PC-3 (cell line): ENCODE results near the gene FAM53B. TPM values are rescaled to one million over a fixed set of nuclear protein-coding genes. Genes with fewer than 3 reads are reported as not detected.

Source experiments
- ATAC-seq: fragments of 200-7000 bp; cut with Tn5 transposase; 2 replicates; pipeline ENCODE4 v1.9.1; 2020; ENCODE audit warnings: mild to moderate bottlenecking, moderate library complexity
- BruUV-seq: library from RNA; stranded (reverse); fragments of 400-500 nt; replicated peaks from 2 replicates; lab custom pipeline; 2021; lab: Mats Ljungman, UMichigan
- CTCF ChIA-PET: fragments of 300-600 bp; sonication (Branson Sonifier 250); formaldehyde crosslinking; loops from one replicate; lab custom pipeline; 2022; ENCODE audit warnings: antibody characterized with exemption; lab: Charles Lee
- POLR2A ChIA-PET: fragments of 300-600 bp; sonication (Branson Sonifier 250); formaldehyde crosslinking; loops from one replicate; lab custom pipeline; 2022; ENCODE audit warnings: antibody characterized with exemption; ENCODE audit not compliant: unreplicated experiment; lab: Charles Lee
- DNase-seq: peaks from one replicate; pipeline ENCODE4 v3.0.0-alpha.2; 2015
- H2AFZ ChIP-seq: fragments of 300-600 bp; sonication (generic); 2 replicates; pipeline ENCODE4 v1.6.0; 2016; ENCODE audit warnings: antibody characterized with exemption, low read length
- H3F3A ChIP-seq: fragments of 300-600 bp; sonication (generic); one replicate; pipeline ENCODE4 v1.6.0; 2017; ENCODE audit warnings: antibody characterized with exemption, low read length, control low read depth, mild to moderate bottlenecking; ENCODE audit not compliant: unreplicated experiment
- H3K27ac ChIP-seq: fragments of 300-600 bp; sonication (generic); 2 replicates; pipeline ENCODE4 v1.5.1; 2016; ENCODE audit warnings: mild to moderate bottlenecking, low read length
- H3K27me3 ChIP-seq: fragments of 300-600 bp; sonication (generic); 2 replicates; pipeline ENCODE4 v1.6.1; 2016; ENCODE audit warnings: low read length, mixed read lengths
- H3K36me3 ChIP-seq: fragments of 300-600 bp; sonication (generic); 2 replicates; pipeline ENCODE4 v1.6.1; 2016; ENCODE audit warnings: low read depth, mixed run types, low read length, mixed read lengths
- H3K4me1 ChIP-seq: fragments of 300-600 bp; sonication (generic); 2 replicates; pipeline ENCODE4 v1.5.1; 2016; ENCODE audit warnings: low read length; ENCODE audit not compliant: insufficient read depth
- H3K4me2 ChIP-seq: fragments of 300-600 bp; sonication (generic); 2 replicates; pipeline ENCODE4 v1.6.0; 2016; ENCODE audit warnings: low read length
- H3K4me3 ChIP-seq: fragments of 300-600 bp; sonication (generic); 2 replicates; pipeline ENCODE4 v1.5.1; 2016; ENCODE audit warnings: mild to moderate bottlenecking, low read length, mixed read lengths
- H3K79me2 ChIP-seq: fragments of 300-600 bp; sonication (generic); 2 replicates; pipeline ENCODE4 v1.6.1; 2017; ENCODE audit warnings: low read length, mixed read lengths
- H3K9ac ChIP-seq: fragments of 300-600 bp; sonication (generic); 2 replicates; pipeline ENCODE4 v1.6.0; 2016; ENCODE audit warnings: mild to moderate bottlenecking, low read length
- H3K9me2 ChIP-seq: fragments of 300-600 bp; sonication (generic); replicated peaks from 2 replicates; pipeline ENCODE4 v1.6.1; 2016; ENCODE audit warnings: mixed run types, low read length, mixed read lengths
- H3K9me3 ChIP-seq: fragments of 300-600 bp; sonication (generic); 2 replicates; pipeline ENCODE4 v1.6.1; 2016; ENCODE audit warnings: low read length, mixed read lengths
- H4K20me1 ChIP-seq: fragments of 300-600 bp; sonication (generic); 2 replicates; pipeline ENCODE4 v1.6.1; 2016; ENCODE audit warnings: low read length, mixed read lengths
- CTCF ChIP-seq: fragments of 300-600 bp; sonication (generic); conservative IDR thresholded peaks from 2 replicates; pipeline ENCODE4 v1.5.1; 2017; ENCODE audit warnings: antibody characterized with exemption, low read depth, mild to moderate bottlenecking, low read length
- EZH2 ChIP-seq: fragments of 300-600 bp; sonication (generic); IDR thresholded peaks from one replicate; pipeline ENCODE4 v1.6.1; 2017; ENCODE audit warnings: antibody characterized with exemption, mild to moderate bottlenecking, low read length; ENCODE audit not compliant: unreplicated experiment
- EZH2phosphoT487 ChIP-seq: fragments of 300-600 bp; sonication (generic); IDR thresholded peaks from 2 replicates; pipeline ENCODE4 v1.6.1; 2018; ENCODE audit warnings: mild to moderate bottlenecking, antibody characterized with exemption, low read length, borderline replicate concordance
- intact Hi-C: fragments of 100-400 bp; cut with micrococcal nuclease; formaldehyde crosslinking; loops from 2 replicates; pipeline ENCODE4 v1.9.0; 2023
- total RNA-seq: library from RNA; depleted of rRNA; stranded (reverse); fragments of >200 nt; gene quantifications from 2 replicates; pipeline ENCODE4 v1.2.3, GENCODE V29; 2014

FAM53B gene
- total RNA-seq, 1 experiment from 2014 or later, result 19.4 TPM

- ChIA-PET CTCF (no interaction called here), POLR2A (no interaction called here)
- no TSS peak for BruUV-seq
- H3F3A ChIP-seq, result no peaks in the 10 kb centered on the region
- H3K9me3 ChIP-seq, result no peaks in the 10 kb centered on the region
- no peaks in the 10 kb centered on the region for H4K20me1 ChIP-seq
- no peaks in the 10 kb centered on the region for H3K9me2 ChIP-seq
- DNase-seq, result no peak
- H3K4me2 ChIP-seq, result no peak overlapping the region
- TF ChIP-seq CTCF (no peak), EZH2phosphoT487 (no peak), EZH2 (no peak)
- H3K4me1 ChIP-seq, result no peaks in the 10 kb centered on the region
- H3K36me3 ChIP-seq, result no peaks in the 10 kb centered on the region
- intact Hi-C loops, result no loop called here
- no peak overlapping the region for H3K9ac ChIP-seq
- H3K4me3 ChIP-seq, result no peak overlapping the region
- no peak for ATAC-seq
- no peak overlapping the region for H2AFZ ChIP-seq
- H3K27me3 ChIP-seq, result no peaks in the 10 kb centered on the region
- H3K27ac ChIP-seq, result no peak overlapping the region
- H3K79me2 ChIP-seq, result no peaks in the 10 kb centered on the region
These were observed 99.9 kb downstream of the FAM53B start for GRCh38 chr10:124644236-124644635.

- Histone ChIP-seq H3K36me3 (no peaks in the 10 kb centered on the region), H2AFZ (no peak overlapping the region), H3K4me2 (no peak overlapping the region), H3K4me3 (no peak overlapping the region), H3K79me2 (no peaks in the 10 kb centered on the region), H3K27me3 (no peaks in the 10 kb centered on the region), H3K9me3 (no peaks in the 10 kb centered on the region), H3F3A (no peaks in the 10 kb centered on the region), H4K20me1 (no peaks in the 10 kb centered on the region), H3K4me1 (no peaks in the 10 kb centered on the region), H3K9me2 (no peaks in the 10 kb centered on the region), H3K27ac (no peak overlapping the region), H3K9ac (no peak overlapping the region)
- intact Hi-C loops, result no loop called here
- DNase-seq (no peak), ATAC-seq (no peak)
- ChIA-PET CTCF (no interaction called here), POLR2A (no interaction called here)
- TF ChIP-seq EZH2, result no peak
- no peak for TF ChIP-seq CTCF
- TF ChIP-seq EZH2phosphoT487, result no peak
- BruUV-seq, result no TSS peak
These were observed 100.7 kb downstream of the FAM53B start for GRCh38 chr10:124643330-124644009.

GRCh38 chr10:124642088-124642710, 102.0 kb downstream of the FAM53B start:
- Histone ChIP-seq H3K4me2 (no peak overlapping the region), H3K9ac (no peak overlapping the region), H4K20me1 (no peaks in the 10 kb centered on the region), H3F3A (no peaks in the 10 kb centered on the region), H3K4me3 (no peak overlapping the region), H3K36me3 (no peaks in the 10 kb centered on the region), H3K9me2 (no peaks in the 10 kb centered on the region), H3K27ac (no peak overlapping the region), H3K27me3 (no peaks in the 10 kb centered on the region), H3K79me2 (no peaks in the 10 kb centered on the region), H3K4me1 (no peaks in the 10 kb centered on the region), H3K9me3 (no peaks in the 10 kb centered on the region), H2AFZ (no peak overlapping the region)
- TF ChIP-seq EZH2phosphoT487 (no peak), EZH2 (no peak), CTCF (no peak)
- BruUV-seq, result no TSS peak
- no peak for DNase-seq
- ChIA-PET CTCF (no interaction called here), POLR2A (no interaction called here)
- intact Hi-C loops, result no loop called here
- no peak for ATAC-seq
